Measurements from ENCODE around the gene PCIF1.
"Not testable (repeated sequence)": the region's sequence is repeated elsewhere in the genome, so short reads cannot be mapped to it uniquely, and the experiment has no call there.

Gene PCIF1

GRCh38 chr20:45948261-45948733 is 13.8 kb downstream of the PCIF1 start:
- no peak for DNase-seq

- no peak for DNase-seq
Measured at GRCh38 chr20:45948742-45949541, 14.5 kb downstream of the PCIF1 start.

GRCh38 chr20:45949542-45950329 is 15.3 kb downstream of the PCIF1 start:
- no peak for DNase-seq

GRCh38 chr20:45950330-45950646 is 15.8 kb downstream of the PCIF1 start:
- DNase-seq, result no peak

GRCh38 chr20:45951925-45952834 is 17.7 kb downstream of the PCIF1 start:
- no peak for DNase-seq

- no peak for DNase-seq
Measured at GRCh38 chr20:45952861-45953260, 18.4 kb downstream of the PCIF1 start.

GRCh38 chr20:45953672-45954071 is 19.2 kb downstream of the PCIF1 start:
- DNase-seq, result no peak

- DNase-seq, result not testable (repeated sequence)
Measured at GRCh38 chr20:45956326-45956725, 21.8 kb downstream of the PCIF1 start.

- no peak for DNase-seq
Measured at GRCh38 chr20:45957021-45957941, 22.8 kb downstream of the PCIF1 start.

- no peak for DNase-seq
Measured at GRCh38 chr20:45958593-45958992, 24.1 kb downstream of the PCIF1 start.

- DNase-seq, result no peak
Measured at GRCh38 chr20:45959126-45959525, 24.6 kb downstream of the PCIF1 start.

- DNase-seq, result no peak
Measured at GRCh38 chr20:45959956-45960630, 25.6 kb downstream of the PCIF1 start.

- DNase-seq, result no peak
Measured at GRCh38 chr20:45962031-45962755, 27.7 kb downstream of the PCIF1 start.

- DNase-seq, result no peak
Measured at GRCh38 chr20:45963059-45964005, 28.8 kb downstream of the PCIF1 start.

- DNase-seq, result no peak
Measured at GRCh38 chr20:45964006-45964400, 29.5 kb downstream of the PCIF1 start.

- no peak for DNase-seq
Measured at GRCh38 chr20:45965169-45966002, 30.9 kb downstream of the PCIF1 start.

GRCh38 chr20:45967551-45968080 is 33.1 kb downstream of the PCIF1 start:
- no peak for DNase-seq

GRCh38 chr20:45968081-45968671 is 33.7 kb downstream of the PCIF1 start:
- DNase-seq, result no peak

All from stimulated activated CD4-positive, alpha-beta T cell treated with anti-CD3 and anti-CD28 coated beads, Interleukin-2, amount 100 ng/mL, for 48 hours (primary cell).